SJSA1 (cell line): ENCODE data around the gene SLC4A7. TPM values are rescaled to one million over a fixed set of nuclear protein-coding genes. Genes with fewer than 3 reads are reported as not detected.

ENCODE experiments used
- DNase-seq, 2 experiments: peaks; one replicate each; pipeline ENCODE4 v3.0.0-alpha.2; 2015 to 2020; ENCODE audit warnings: low spot score in 2 of 2, low read depth in 1 of 2
- H3K27ac ChIP-seq: fragments of 250-450 bp; sonication (Bioruptor Pico); 2 replicates; pipeline ENCODE4 v1.5.1; 2020; ENCODE audit warnings: mild to moderate bottlenecking, moderate library complexity
- H3K27me3 ChIP-seq: fragments of 250-450 bp; sonication (Bioruptor Pico); replicated peaks from 2 replicates; pipeline ENCODE4 v1.5.1; 2020; ENCODE audit warnings: mild to moderate bottlenecking, moderate library complexity
- H3K36me3 ChIP-seq: fragments of 250-450 bp; sonication (Bioruptor Pico); 2 replicates; pipeline ENCODE4 v1.5.1; 2020; ENCODE audit warnings: mild to moderate bottlenecking
- H3K4me1 ChIP-seq: fragments of 250-450 bp; sonication (Bioruptor Pico); replicated peaks from 2 replicates; pipeline ENCODE4 v1.6.1; 2021; ENCODE audit warnings: mild to moderate bottlenecking
- H3K4me3 ChIP-seq: fragments of 250-450 bp; sonication (Bioruptor Pico); 2 replicates; pipeline ENCODE4 v1.5.1; 2020; ENCODE audit warnings: mild to moderate bottlenecking
- H3K9me3 ChIP-seq: fragments of 250-450 bp; sonication (Bioruptor Pico); replicated peaks from 2 replicates; pipeline ENCODE4 v1.5.1; 2020; ENCODE audit warnings: mild to moderate bottlenecking
- total RNA-seq: library from RNA; depleted of rRNA; stranded (reverse); fragments of >200 nt; shearing (Covaris generic); gene quantifications from 2 replicates; pipeline ENCODE4 v1.2.3, GENCODE V29; 2014

Gene SLC4A7
- total RNA-seq, 1 experiment from 2014 or later = 41.6 TPM

GRCh38 chr3:27384191-27384590 lies 100.0 kb downstream of the SLC4A7 start:
- Histone ChIP-seq H3K9me3 (no peaks in the 10 kb centered on the region), H3K27me3 (no peaks in the 10 kb centered on the region), H3K27ac (no peak overlapping the region), H3K4me1 (no peaks in the 10 kb centered on the region), H3K4me3 (no peak overlapping the region), H3K36me3 (peaks cover 28% of the 10 kb centered on the region)
- no peak for DNase-seq

GRCh38 chr3:27380433-27381357 lies 103.5 kb downstream of the SLC4A7 start:
- no peak overlapping the region for H3K27ac ChIP-seq
- H3K4me1 ChIP-seq = no peaks in the 10 kb centered on the region
- peaks cover 30% of the 10 kb centered on the region for H3K36me3 ChIP-seq
- no peak overlapping the region for H3K4me3 ChIP-seq
- no peak for DNase-seq
- H3K9me3 ChIP-seq = no peaks in the 10 kb centered on the region
- H3K27me3 ChIP-seq = no peaks in the 10 kb centered on the region

GRCh38 chr3:27378331-27378730 lies 105.9 kb downstream of the SLC4A7 start:
- Histone ChIP-seq H3K36me3 (peaks cover 18% of the 10 kb centered on the region), H3K4me3 (no peak overlapping the region), H3K4me1 (no peaks in the 10 kb centered on the region), H3K27me3 (no peaks in the 10 kb centered on the region; the same call in 1 of the 2 replicates), H3K27ac (no peak overlapping the region), H3K9me3 (no peaks in the 10 kb centered on the region)
- DNase-seq = no peak

GRCh38 chr3:27376109-27376772 lies 107.9 kb downstream of the SLC4A7 start:
- no peak overlapping the region for H3K27ac ChIP-seq
- DNase-seq = no peak
- H3K9me3 ChIP-seq = no peaks in the 10 kb centered on the region
- H3K36me3 ChIP-seq = peaks cover 9% of the 10 kb centered on the region
- H3K4me3 ChIP-seq = no peak overlapping the region
- no peaks in the 10 kb centered on the region for H3K4me1 ChIP-seq
- H3K27me3 ChIP-seq = no peaks in the 10 kb centered on the region; the same call in 1 of the 2 replicates

GRCh38 chr3:27368831-27369607 lies 115.2 kb downstream of the SLC4A7 start, which contains the start of gene NEK10:
TSS of gene NEK10 (minus strand) at chr3:27369383. CDS start at chr3:27352882, 16,501 bp downstream.
- DNase-seq = peak; percentile 61 to 88

GRCh38 chr3:27366062-27366591 lies 118.1 kb downstream of the SLC4A7 start:
- H3K36me3 ChIP-seq = no peaks in the 10 kb centered on the region
- H3K4me1 ChIP-seq = peaks cover 14% of the 10 kb centered on the region
- no peak overlapping the region for H3K4me3 ChIP-seq
- no peak overlapping the region for H3K27ac ChIP-seq
- H3K27me3 ChIP-seq = no peaks in the 10 kb centered on the region
- H3K9me3 ChIP-seq = no peaks in the 10 kb centered on the region
- no peak for DNase-seq

More at GRCh38 chr3:27368831-27369607, 115.2 kb downstream of the SLC4A7 start, which contains the start of gene NEK10:
- H3K9me3 ChIP-seq = no peaks in the 10 kb centered on the region
- no peaks in the 10 kb centered on the region for H3K36me3 ChIP-seq
- H3K27ac ChIP-seq = no peak within 1 kb of the TSS
- peak within 1 kb of the TSS; percentile 52 for H3K4me3 ChIP-seq
- peaks cover 14% of the 10 kb centered on the region for H3K4me1 ChIP-seq
- no peaks in the 10 kb centered on the region; the same call in 1 of the 2 replicates for H3K27me3 ChIP-seq

GRCh38 chr3:27360113-27361078 lies 123.8 kb downstream of the SLC4A7 start:
- DNase-seq = no peak
- Histone ChIP-seq H3K27me3 (no peaks in the 10 kb centered on the region), H3K9me3 (no peaks in the 10 kb centered on the region), H3K27ac (no peak overlapping the region), H3K4me3 (no peak overlapping the region), H3K36me3 (no peaks in the 10 kb centered on the region), H3K4me1 (peaks cover 5% of the 10 kb centered on the region)

- peaks cover 5% of the 10 kb centered on the region for H3K4me1 ChIP-seq
- no peak for DNase-seq
- H3K36me3 ChIP-seq = no peaks in the 10 kb centered on the region
- H3K4me3 ChIP-seq = no peak overlapping the region
- no peak overlapping the region for H3K27ac ChIP-seq
- no peaks in the 10 kb centered on the region for H3K9me3 ChIP-seq
- no peaks in the 10 kb centered on the region for H3K27me3 ChIP-seq
Observed at GRCh38 chr3:27358372-27358771, 125.8 kb downstream of the SLC4A7 start.

- peak; percentile 38 to 51 for DNase-seq
- Histone ChIP-seq H3K36me3 (no peaks in the 10 kb centered on the region), H3K27ac (no peak overlapping the region), H3K4me1 (peaks cover 5% of the 10 kb centered on the region), H3K4me3 (no peak overlapping the region), H3K27me3 (no peaks in the 10 kb centered on the region), H3K9me3 (no peaks in the 10 kb centered on the region)
Observed at GRCh38 chr3:27357665-27358258, 126.4 kb downstream of the SLC4A7 start.

GRCh38 chr3:27356976-27357375 lies 127.2 kb downstream of the SLC4A7 start:
- H3K36me3 ChIP-seq = no peaks in the 10 kb centered on the region
- no peaks in the 10 kb centered on the region for H3K27me3 ChIP-seq
- H3K27ac ChIP-seq = no peak overlapping the region
- no peak overlapping the region for H3K4me3 ChIP-seq
- peaks cover 5% of the 10 kb centered on the region for H3K4me1 ChIP-seq
- no peak for DNase-seq
- no peaks in the 10 kb centered on the region for H3K9me3 ChIP-seq

GRCh38 chr3:27354588-27355203 lies 129.5 kb downstream of the SLC4A7 start:
- H3K27me3 ChIP-seq = no peaks in the 10 kb centered on the region
- H3K9me3 ChIP-seq = no peaks in the 10 kb centered on the region
- DNase-seq = no peak
- H3K4me3 ChIP-seq = no peak overlapping the region
- no peak overlapping the region for H3K27ac ChIP-seq
- H3K36me3 ChIP-seq = no peaks in the 10 kb centered on the region
- H3K4me1 ChIP-seq = no peaks in the 10 kb centered on the region

- DNase-seq = no peak
- H3K36me3 ChIP-seq = no peaks in the 10 kb centered on the region
- H3K27ac ChIP-seq = no peak overlapping the region
- H3K4me1 ChIP-seq = no peaks in the 10 kb centered on the region
- no peaks in the 10 kb centered on the region for H3K9me3 ChIP-seq
- no peak overlapping the region for H3K4me3 ChIP-seq
- no peaks in the 10 kb centered on the region for H3K27me3 ChIP-seq
Observed at GRCh38 chr3:27354161-27354560, 130.0 kb downstream of the SLC4A7 start.
